Thyroid gland (tissue), 4 donors: ENCODE data around the gene FOXRED1. TPM values are rescaled to one million over a fixed set of nuclear protein-coding genes. Genes with fewer than 3 reads are reported as not detected.

Source experiments
- DNase-seq, 2 donors: peaks; one replicate each; pipeline ENCODE4 v3.0.0-alpha.2; 2019
- H3K27ac ChIP-seq, 3 donors: fragments of 200-600 bp; sonication (generic); 1 replicate in 2 of 3; 2 replicates in 1 of 3; pipeline ENCODE4 v1.5.1; 2016 to 2019; ENCODE audit warnings: mild to moderate bottlenecking in 1 of 3, moderate library complexity in 1 of 3
- H3K27me3 ChIP-seq: fragments of 200-600 bp; sonication (generic); one replicate; pipeline ENCODE4 v1.5.1; 2019
- H3K36me3 ChIP-seq, 2 donors: fragments of 200-600 bp; sonication (generic); one replicate each; pipeline ENCODE4 v1.5.1; 2016 to 2019
- H3K4me1 ChIP-seq, 2 donors: fragments of 200-600 bp; sonication (generic); one replicate each; pipeline ENCODE4 v1.5.1; 2017 to 2019
- H3K4me3 ChIP-seq, 3 donors: fragments of 200-600 bp; sonication (generic); replicated peaks in 1 of 3; 1 replicate in 2 of 3; 2 replicates in 1 of 3; pipeline ENCODE4 v1.5.1; 2016; ENCODE audit warnings: mild to moderate bottlenecking in 1 of 3
- H3K9me3 ChIP-seq: fragments of 200-600 bp; sonication (generic); one replicate; pipeline ENCODE4 v1.5.1; 2017
- POLR2A ChIP-seq, 2 donors: fragments of 450-650 bp; IDR thresholded peaks; one replicate each; pipeline ENCODE4 v1.6.1; 2017; ENCODE audit warnings: antibody characterized with exemption in 2 of 2, mild to moderate bottlenecking in 2 of 2, moderate library complexity in 1 of 2
- WGBS, 2 donors: methylation state at CpG; one replicate each; pipeline ENCODE4 v1.1.5; 2017; 5-methylcytosine and 5-hydroxymethylcytosine counted together
- intact Hi-C: fragments of 100-400 bp; cut with DNase I; formaldehyde crosslinking; loops from one replicate; pipeline ENCODE4 v1.15.1; 2023
- total RNA-seq, 4 donors: library from RNA; depleted of rRNA; stranded (reverse); fragments of >200 nt; gene quantifications; one replicate each; pipeline ENCODE4 v1.2.3, GENCODE V29; 2016
- TF ChIP-seq, protein P1 (sequence below), 6 experiments: fragments of 200-600 bp in 3 of 6; fragments of 450-650 bp in 3 of 6; sonication (generic) in 3 of 6; IDR thresholded peaks; one replicate each; pipeline ENCODE4 v1.5.1; 2016 to 2019; ENCODE audit warnings: antibody characterized with exemption in 6 of 6, mild to moderate bottlenecking in 2 of 6, inconsistent platforms in 1 of 6, moderate library complexity in 1 of 6

FOXRED1 gene
- 10 to 100 TPM; 13.3 to 25.8 (median 20.2) TPM for total RNA-seq

DNA sequence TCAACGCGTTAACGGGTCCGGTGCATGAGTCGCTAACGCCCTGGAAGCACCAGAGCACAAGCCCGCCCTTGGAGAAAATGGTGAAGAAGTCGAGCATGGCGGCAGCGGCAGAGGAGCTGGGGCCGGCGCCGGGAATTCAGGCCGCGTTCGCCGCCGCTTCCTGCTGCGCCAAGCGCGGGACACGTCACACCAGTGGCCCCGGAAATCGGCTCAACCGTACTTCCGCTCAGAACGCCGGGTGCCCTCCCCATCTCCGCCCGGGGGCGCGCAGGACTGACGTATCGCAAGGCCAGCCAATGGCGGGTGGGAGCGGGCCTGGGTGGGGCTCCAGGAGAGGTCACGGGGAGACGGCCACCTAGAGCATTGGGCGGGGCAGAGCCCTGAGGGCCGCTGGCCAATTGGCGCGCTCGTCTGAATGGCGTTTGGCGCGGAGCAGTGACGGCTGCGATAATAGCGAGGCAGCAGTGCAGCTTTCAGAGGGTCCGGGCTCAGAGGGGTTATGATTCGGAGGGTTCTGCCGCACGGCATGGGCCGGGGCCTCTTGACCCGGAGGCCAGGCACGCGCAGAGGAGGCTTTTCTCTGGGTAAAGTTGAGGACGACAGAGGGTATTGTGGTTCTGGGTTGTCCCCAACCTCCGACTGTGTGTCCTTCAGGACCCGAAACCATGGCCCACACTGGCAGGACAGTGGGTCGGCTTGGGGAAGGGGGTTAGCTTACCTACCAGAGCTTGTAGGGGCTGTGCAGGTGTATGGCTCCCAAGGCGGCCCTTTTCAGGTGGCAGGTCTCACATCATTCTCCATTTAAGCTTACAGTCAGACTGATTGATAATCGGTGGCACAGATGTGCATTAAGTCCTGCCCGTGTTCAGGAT is at the start of gene FOXRED1, which contains the start of gene SRPRA:
Gene FOXRED1 (plus strand): TSS at position 447 of the 872 bp plus-strand sequence. CDS start 53 bp downstream, at position 500.
Gene SRPRA (minus strand): TSS at position 188 of the 872 bp plus-strand sequence. CDS start 91 bp downstream, at position 97.
- Histone ChIP-seq H3K4me3 (peak within 1 kb of the TSS; percentile 21 to 83 (median 74)), H3K4me1 (peaks cover 8 to 11% of the 10 kb centered on the region in 2 donors), H3K27ac (peak within 1 kb of the TSS; percentile 69 to 90 (median 83)), H3K27me3 (no peaks in the 10 kb centered on the region), H3K36me3 (peaks cover 34 to 37% of the 10 kb centered on the region in 2 donors), H3K9me3 (no peaks in the 10 kb centered on the region)
- whole genome bisulfite sequencing, 2 donors = 0 to 1% methylated on average over 9 to 33 of the region's 64 CpGs
- TF ChIP-seq, protein P1, sequence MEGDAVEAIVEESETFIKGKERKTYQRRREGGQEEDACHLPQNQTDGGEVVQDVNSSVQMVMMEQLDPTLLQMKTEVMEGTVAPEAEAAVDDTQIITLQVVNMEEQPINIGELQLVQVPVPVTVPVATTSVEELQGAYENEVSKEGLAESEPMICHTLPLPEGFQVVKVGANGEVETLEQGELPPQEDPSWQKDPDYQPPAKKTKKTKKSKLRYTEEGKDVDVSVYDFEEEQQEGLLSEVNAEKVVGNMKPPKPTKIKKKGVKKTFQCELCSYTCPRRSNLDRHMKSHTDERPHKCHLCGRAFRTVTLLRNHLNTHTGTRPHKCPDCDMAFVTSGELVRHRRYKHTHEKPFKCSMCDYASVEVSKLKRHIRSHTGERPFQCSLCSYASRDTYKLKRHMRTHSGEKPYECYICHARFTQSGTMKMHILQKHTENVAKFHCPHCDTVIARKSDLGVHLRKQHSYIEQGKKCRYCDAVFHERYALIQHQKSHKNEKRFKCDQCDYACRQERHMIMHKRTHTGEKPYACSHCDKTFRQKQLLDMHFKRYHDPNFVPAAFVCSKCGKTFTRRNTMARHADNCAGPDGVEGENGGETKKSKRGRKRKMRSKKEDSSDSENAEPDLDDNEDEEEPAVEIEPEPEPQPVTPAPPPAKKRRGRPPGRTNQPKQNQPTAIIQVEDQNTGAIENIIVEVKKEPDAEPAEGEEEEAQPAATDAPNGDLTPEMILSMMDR (IDR thresholded peaks at IDR 0.05) = peak in 1 of 6 experiments; percentile 9
- peak in 1 of 2 donors; percentile 85 for TF ChIP-seq POLR2A (IDR thresholded peaks at IDR 0.05)
- intact Hi-C loops = loop anchor here (5.0 kb wide), 1 partner anchor 57 kb away; the partner anchor contains the start of genes FAM118B and RPUSD4
- DNase-seq = peak; percentile 100

DNA sequence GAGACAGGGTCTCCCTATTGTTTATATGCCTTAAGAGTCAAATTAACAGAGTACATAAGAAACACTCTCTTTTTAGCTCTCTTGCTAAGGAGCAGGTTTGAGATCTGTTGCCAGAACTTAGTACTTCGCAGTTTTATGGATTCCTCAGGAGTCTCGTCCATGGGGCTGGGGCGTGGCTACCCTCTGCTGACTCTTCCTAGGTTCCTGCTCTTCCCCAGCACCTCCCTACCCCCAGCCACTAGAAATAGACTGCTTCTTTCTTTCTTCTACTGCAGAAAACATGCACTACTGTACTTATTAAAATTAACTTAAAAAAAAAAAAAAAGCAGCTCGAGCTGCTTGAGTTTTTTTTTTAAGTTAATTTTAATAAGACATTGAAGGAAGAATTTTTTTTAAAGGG is 49.4 kb upstream of the FOXRED1 start:
- Histone ChIP-seq H3K4me3 (no peak overlapping the region), H3K9me3 (no peaks in the 10 kb centered on the region), H3K27me3 (no peaks in the 10 kb centered on the region), H3K36me3 (no peaks in the 10 kb centered on the region), H3K4me1 (peaks cover 0 to 9% of the 10 kb centered on the region in 2 donors), H3K27ac (no peak overlapping the region)
- 80 to 92% methylated on average over 4 of the region's 4 CpGs for WGBS, 2 donors
- DNase-seq = no peak
- no peak for TF ChIP-seq POLR2A (IDR thresholded peaks at IDR 0.05)
- TF ChIP-seq, protein P1 (IDR thresholded peaks at IDR 0.05) = no peak
- intact Hi-C loops = no loop called here

DNA sequence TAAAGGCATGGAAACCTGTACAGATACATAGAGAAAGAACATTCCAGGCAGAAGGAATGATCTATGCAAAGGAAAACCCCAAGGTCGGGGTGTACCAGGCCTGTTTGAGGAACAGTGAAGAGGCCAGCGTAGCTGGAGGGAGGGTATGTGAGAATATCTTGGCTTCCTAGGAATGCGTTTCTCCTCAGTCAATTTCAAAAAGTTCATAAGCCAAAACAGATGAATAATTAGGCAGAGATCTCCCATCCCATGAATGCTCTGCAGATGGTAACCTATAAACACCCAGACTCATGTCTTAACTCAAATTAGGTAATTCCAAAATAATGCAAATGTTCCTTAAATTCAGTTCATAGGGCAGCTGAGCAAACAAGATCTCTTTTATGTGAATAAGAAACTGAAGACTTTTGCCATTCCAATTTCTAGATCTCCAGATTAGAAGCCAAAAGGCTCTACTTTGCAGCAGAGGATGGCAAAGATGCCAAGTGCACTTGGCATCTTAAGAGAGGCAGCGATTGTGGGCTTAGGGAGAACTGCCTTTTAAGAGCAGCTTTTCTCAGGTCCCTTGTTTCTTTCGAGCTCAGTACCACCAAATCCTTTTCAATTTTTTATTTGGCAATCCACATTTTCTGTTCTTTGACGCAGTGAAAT is 44.2 kb upstream of the FOXRED1 start:
- intact Hi-C loops = no loop called here
- Histone ChIP-seq H3K27me3 (no peaks in the 10 kb centered on the region), H3K4me3 (no peak overlapping the region), H3K4me1 (no peaks in the 10 kb centered on the region), H3K27ac (no peak overlapping the region), H3K9me3 (no peaks in the 10 kb centered on the region), H3K36me3 (no peaks in the 10 kb centered on the region)
- DNase-seq = no peak
- TF ChIP-seq, protein P1 (IDR thresholded peaks at IDR 0.05) = no peak
- WGBS, 2 donors = 86 to 89% methylated on average over 6 of the region's 6 CpGs

DNA sequence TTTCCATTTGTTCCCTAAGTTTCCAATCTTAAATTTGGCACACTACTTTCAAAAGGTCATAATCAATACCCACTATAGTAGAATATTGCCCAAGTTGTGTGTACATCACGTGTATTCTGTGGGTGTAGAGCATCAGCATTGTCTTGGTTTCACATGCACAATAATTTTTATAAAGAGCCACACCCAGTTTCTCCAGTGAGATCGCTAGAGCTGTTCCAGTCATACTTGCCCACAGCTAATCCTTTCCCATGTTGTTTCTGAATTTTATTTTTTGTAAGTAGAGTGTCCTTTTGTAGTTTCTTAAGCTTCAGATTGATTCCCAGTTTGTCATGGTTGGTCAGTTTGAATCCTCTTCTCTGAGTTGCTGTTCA is 43.7 kb upstream of the FOXRED1 start:
- 90 to 95% methylated on average over 2 of the region's 2 CpGs for WGBS, 2 donors
- DNase-seq = no peak
- H3K27ac ChIP-seq = no peak overlapping the region
- no peaks in the 10 kb centered on the region for H3K4me1 ChIP-seq
- TF ChIP-seq, protein P1 (IDR thresholded peaks at IDR 0.05) = no peak
- TF ChIP-seq POLR2A (IDR thresholded peaks at IDR 0.05) = no peak
- H3K27me3 ChIP-seq = no peaks in the 10 kb centered on the region
- no peak overlapping the region for H3K4me3 ChIP-seq
- no peaks in the 10 kb centered on the region for H3K9me3 ChIP-seq
- H3K36me3 ChIP-seq = no peaks in the 10 kb centered on the region
- intact Hi-C loops = no loop called here
